NCI-H2029 treated with DMSO at 0.1 percent for 48 hours (cell line): ENCODE data around the gene ZNF20.
A peak's percentile ranks its signal among the peaks of the same experiment; 100 is the strongest.
"Not testable (repeated sequence)": the region's sequence is repeated elsewhere in the genome, so short reads cannot be mapped to it uniquely, and the experiment has no call there.

ENCODE experiments used
- DNase-seq: peaks from one replicate; lab custom pipeline; 2025; lab: John Stamatoyannopoulos, UW

Gene ZNF20

DNA sequence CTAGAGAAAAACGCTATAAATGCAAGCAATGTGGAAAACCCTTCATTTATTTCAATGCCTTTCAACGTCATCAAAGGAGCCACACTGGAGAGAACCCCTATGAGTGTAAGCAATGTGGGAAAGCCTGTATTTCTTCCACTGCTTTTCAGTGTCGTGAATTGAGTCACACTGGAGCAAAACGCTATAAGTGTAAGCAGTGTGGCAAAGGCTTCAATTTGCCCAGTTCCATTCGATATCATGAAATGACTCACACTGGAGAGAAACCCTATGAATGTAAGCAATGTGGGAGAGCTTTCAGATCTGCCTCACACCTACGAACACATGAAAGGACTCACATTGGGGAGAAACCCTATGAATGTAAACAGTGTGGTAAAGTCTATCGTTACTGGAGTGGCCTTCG lies 27.4 kb downstream of the ZNF20 start:
- DNase-seq: no peak

DNA sequence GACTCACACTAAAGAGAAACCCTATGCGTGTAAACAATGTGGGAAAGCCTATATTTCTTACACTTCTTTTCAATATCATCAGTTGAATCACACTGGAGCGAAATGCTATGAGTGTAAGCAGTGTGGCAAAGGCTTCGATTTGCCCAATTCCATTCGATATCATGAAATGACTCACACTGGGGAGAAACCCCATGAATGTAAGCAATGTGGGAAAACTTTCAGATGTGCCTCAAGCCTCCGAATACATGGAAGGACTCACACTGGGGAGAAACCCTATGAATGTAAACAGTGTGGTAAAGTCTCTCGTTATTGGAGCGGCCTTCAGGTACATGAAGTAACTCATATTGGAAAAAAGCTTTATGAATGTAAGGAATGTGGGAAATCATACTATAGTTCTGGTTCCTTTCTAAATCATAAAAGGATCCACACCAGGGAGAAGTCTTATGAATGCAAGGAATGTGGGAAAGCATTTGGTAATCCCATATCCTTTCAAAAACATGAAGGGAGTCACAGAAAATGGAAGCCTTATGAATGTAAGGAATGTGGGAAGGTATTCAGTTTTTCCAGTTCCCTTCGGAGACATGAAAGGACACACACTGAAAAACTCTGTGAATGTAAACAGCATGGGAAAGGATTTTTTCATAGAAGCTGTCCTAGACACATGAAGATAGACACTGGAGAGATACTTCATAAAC lies 28.1 kb downstream of the ZNF20 start:
- no peak for DNase-seq

DNA sequence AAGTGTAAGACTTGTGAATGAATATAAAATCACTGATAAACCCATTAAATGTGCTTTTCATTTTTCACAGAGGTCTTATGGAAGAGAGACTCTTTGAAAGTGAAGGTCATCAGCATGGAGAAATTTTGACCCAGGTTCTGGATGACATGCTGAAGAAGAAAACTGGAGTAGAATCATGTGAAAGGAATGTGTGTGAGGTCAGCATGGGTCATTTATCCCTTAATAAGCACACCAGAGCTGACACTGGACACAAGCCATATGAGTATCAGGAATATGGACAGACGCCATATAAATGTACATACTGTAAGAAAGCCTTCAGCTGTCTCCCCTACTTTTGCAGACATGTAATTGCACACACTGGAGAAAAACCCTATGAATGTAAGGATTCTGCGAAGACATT lies 29.0 kb downstream of the ZNF20 start:
- DNase-seq: no peak

DNA sequence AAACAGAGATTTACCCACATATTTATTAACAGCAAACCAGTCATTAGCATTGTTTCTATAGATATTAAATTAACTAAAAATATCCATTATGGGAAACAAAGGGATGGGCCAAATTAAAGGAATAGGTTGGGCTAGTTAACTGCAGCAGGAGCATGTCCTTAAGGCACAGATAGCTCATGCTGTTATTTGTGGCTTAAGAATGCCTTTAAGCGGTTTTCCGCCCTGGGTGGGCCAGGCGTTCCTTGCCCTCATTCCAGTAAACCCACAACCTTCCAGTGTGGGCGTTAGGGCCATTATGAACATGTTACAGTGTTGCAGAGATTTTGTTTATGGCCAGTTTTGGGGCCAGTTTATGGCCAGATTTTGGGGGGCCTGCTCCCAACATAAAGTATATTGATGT lies 36.2 kb downstream of the ZNF20 start:
- not testable (repeated sequence) for DNase-seq

DNA sequence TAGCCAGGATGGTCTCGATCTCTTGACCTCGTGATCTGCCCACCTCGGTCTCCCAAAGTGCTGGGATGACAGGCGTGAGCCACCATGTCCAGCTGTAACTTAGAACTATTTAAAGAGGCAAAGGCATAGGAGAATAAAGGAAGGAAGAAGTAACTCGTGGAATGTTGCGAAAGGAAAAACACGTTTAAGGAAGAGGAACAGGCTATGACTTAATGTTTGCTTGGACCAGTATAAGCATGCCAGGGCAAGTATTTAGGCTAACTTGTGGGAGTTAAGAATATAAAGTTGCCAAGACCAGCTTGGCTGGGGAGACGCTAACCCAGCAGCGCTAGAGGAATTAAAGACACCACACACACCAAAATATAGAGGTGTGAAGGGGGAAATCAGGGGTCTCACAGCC lies 42.1 kb downstream of the ZNF20 start:
- no peak for DNase-seq

DNA sequence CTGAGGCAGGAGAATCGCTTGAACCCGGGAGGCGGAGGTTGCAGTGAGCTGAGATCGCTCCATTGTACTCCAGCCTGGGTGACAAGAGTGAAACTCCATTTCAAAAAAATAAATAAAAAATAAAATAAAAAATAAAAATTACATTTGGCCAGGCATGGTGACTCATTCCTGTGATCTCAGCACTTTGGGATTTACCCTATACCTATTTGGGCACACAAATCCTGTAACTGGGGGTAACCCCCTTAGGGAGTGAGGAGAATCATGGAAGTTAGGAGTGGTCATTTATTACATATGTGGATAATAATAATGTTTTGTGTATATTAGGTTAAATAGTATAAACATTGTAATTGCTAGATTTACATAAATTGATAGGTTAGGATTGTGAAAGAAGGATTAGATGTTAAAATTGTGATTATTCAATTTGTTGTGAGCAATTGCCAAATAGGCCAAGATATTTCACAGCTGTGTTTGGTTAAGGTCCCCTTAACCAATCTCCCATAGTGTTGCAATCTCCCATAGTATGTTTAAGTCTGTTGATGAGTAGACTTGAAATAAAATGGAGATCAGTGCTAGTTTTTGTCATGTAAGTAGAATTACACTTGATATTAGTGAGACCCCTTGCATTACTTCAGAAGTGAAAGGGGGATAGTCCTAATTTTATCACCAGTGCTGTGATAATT lies 44.9 kb downstream of the ZNF20 start:
- DNase-seq: no peak

DNA sequence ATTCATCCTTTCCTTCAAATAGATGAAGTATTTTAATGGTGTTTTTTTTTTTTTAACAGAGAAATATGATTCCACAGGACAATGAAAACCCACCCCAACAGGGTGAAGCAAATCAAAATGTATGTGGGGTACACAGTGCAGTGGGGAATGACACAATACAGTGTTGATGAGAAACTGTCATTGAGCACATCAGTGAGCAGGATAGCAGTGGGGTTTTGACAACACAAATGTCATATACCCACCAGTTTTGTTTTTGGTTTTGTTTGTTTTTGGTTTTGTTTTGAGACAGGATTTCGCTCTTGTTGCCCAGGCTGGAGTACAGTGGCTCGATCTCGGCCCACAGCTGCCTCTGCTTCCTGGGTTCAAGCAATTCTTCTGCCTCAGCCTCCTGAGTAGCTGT lies 46.4 kb downstream of the ZNF20 start:
- DNase-seq: no peak

DNA sequence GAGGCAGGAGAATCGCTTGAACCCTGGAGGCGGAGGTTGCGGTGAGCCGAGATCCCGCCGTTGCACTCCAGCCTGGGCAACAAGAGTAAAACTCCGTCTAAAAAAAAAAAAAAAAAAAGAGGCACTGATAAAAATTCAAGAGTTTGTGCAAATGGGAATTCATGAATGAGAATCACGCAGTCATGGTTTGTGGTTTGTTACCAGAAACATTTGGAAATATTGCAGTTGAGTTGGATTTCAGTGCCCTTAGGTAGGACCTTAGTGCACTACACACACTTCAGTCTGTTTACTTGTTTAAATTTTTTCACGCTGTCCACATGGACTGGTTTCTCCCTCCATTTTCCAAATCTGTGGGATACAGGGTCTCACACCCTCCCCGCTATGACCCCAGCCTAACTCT lies 47.2 kb downstream of the ZNF20 start:
- no peak for DNase-seq

DNA sequence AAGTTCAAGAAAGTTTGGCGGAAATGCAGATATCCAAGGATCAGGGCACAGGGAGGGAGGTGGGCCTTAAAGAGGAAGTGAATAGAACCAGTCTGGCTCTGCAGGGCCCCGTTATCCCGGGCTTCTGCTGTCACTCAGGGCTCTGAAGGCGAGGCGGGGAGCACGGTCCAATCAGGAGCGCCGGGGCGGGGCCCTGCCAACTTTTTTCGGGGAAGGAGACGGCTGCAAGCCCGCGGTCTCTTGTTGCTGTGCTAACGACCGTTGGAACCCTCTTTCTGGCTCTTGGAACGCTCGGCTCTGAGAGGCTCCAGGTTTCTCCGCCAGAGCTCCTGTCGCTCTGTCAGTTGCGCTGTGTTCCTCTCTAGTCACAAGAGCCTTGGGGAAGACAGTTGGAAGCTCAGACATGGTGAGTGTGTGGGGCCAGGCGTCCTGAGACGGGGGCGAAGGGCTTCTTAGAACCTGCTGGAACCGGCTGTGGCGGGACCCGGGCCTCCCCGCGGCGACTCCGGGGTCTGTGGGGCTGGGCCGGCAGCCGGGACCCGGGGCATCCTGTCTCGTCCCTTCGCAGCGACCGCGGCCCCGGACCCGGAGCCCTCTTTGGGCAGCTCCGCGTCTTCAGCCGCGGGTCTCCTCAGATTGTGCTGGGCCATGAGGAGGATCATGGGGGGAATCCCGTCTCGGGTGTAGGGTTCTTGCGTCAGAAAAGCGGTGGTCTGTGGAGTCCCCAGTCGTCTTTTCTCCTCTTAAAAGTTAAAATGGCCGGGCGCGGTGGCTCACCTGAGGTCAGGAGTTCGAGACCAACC lies 47.9 kb downstream of the ZNF20 start:
- DNase-seq: no peak

DNA sequence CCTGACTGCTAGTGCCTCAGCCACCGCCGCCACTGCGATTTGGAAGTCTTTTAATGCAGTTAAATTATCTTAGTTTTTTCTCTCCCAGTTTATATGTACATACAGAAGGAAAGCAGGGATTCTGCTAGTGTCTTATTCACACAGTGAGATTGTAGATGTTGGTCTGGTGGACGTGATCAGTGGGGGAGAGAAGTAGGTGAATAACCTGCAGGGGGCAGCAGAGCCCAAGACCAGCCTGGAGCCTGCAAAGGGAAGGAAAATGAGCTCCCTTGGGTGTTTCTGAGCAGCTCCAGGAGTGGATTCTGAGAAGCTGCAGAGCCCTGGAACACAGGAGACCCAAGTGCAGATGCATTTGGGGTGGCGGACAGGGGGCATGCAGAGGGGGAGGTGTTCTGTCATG lies 49.3 kb downstream of the ZNF20 start:
- peak; percentile 11 for DNase-seq

DNA sequence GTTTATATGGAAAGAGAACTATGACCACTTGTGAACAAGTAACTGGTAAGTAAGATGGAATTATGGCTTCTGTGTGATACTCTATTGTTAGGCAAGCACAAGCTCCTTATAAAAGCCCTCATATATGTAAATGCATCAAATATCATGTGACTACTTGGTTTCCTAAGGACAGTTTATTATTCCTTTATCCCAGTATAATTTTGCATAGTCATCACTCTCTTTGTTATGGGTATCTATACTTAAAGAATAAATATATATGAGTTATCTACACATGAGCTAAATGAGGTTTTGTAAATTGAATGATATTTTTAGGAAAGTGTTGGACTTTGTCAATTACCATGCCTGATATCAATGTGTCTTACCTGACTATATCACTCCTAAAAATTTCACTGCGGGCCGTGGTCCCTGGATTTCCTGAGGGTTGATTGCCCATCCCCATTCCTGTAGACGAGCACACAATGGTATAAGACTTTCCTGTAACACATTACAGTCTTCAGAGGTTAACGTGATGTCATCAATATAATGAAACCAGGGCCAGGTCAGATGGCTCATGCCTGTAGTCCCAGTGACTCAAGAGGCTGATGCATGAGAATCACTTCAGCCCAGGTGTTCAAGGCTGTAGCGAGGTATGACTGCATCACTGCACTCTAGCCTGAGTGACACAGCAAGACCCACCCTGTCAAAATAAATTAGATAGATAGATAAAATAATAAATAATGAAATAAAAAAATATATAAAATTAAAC lies 54.9 kb downstream of the ZNF20 start:
- DNase-seq: no peak

DNA sequence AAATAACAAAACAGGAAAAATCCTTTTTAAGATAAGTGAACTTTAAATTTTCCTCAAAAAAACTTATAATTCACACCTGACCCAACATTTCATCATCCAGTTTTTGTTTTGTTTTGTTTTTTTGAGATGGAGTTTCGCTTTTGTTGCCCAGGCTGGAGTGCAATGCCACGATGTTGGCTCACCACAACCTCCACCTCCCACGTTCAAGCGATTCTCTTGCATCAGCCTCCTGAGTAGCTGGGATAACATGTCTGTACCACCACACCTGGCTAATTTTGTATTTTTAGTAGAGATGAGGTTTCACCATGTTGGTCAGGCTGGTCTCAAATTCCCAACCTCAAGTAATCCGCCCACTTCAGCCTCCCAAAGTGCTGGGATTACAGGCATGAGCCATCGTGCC lies 56.8 kb downstream of the ZNF20 start:
- not testable (repeated sequence) for DNase-seq
